H9 (cell line): ENCODE measurements around the gene SREBF1. TPM values are rescaled to one million over a fixed set of nuclear protein-coding genes. Genes with fewer than 3 reads are reported as not detected.
A peak's percentile ranks its signal among the peaks of the same experiment; 100 is the strongest.

Source experiments
- DNase-seq: peaks from one replicate; pipeline ENCODE4 v3.0.0-alpha.2; 2017
- H2AFZ ChIP-seq: one replicate; pipeline ENCODE4 v1.6.1; 2013; ENCODE audit warnings: mild to moderate bottlenecking, low read length, control low read depth, moderate library complexity
- H2AK5ac ChIP-seq: 2 replicates; pipeline ENCODE4 v1.6.1; 2013; ENCODE audit warnings: low read length, control low read depth, mixed read lengths; ENCODE audit not compliant: insufficient read length
- H2BK120ac ChIP-seq: one replicate; pipeline ENCODE4 v1.6.1; 2013; ENCODE audit warnings: low read depth, mild to moderate bottlenecking, low read length, control low read depth, inconsistent platforms; ENCODE audit not compliant: poor library complexity, severe bottlenecking
- H2BK12ac ChIP-seq: 2 replicates; pipeline ENCODE4 v1.6.1; 2013; ENCODE audit warnings: low read length, control low read depth, mixed read lengths, low read depth; ENCODE audit not compliant: insufficient read length
- H2BK15ac ChIP-seq: 2 replicates; pipeline ENCODE4 v1.6.1; 2013; ENCODE audit warnings: low read depth, low read length, control low read depth
- H2BK20ac ChIP-seq: one replicate; pipeline ENCODE4 v1.6.1; 2013; ENCODE audit warnings: low read depth, mild to moderate bottlenecking, low read length, control low read depth, inconsistent platforms; ENCODE audit not compliant: poor library complexity, severe bottlenecking
- H2BK5ac ChIP-seq: 2 replicates; pipeline ENCODE4 v1.6.1; 2013; ENCODE audit warnings: low read length, control low read depth, mixed read lengths; ENCODE audit not compliant: insufficient read length
- H3K14ac ChIP-seq: 2 replicates; pipeline ENCODE4 v1.6.1; 2013; ENCODE audit warnings: low read length, control low read depth; ENCODE audit not compliant: insufficient read depth
- H3K18ac ChIP-seq: 2 replicates; pipeline ENCODE4 v1.6.1; 2013; ENCODE audit warnings: low read depth, mild to moderate bottlenecking, mixed read lengths, low read length, control low read depth; ENCODE audit not compliant: insufficient read length
- H3K23ac ChIP-seq: 2 replicates; pipeline ENCODE4 v1.6.1; 2013; ENCODE audit warnings: low read length, control low read depth, mixed read lengths, low read depth; ENCODE audit not compliant: insufficient read length
- H3K23me2 ChIP-seq: 2 replicates; pipeline ENCODE4 v1.6.1; 2013; ENCODE audit warnings: low read depth, mild to moderate bottlenecking, mixed read lengths, low read length, control low read depth; ENCODE audit not compliant: insufficient read length, poor library complexity, severe bottlenecking
- H3K27ac ChIP-seq: 2 replicates; pipeline ENCODE4 v1.5.1; 2013; ENCODE audit warnings: low read length, control low read depth, mixed read lengths, low read depth; ENCODE audit not compliant: insufficient read length
- H3K27me3 ChIP-seq: 2 replicates; pipeline ENCODE4 v1.6.1; 2013; ENCODE audit warnings: low read length, control low read depth, inconsistent platforms; ENCODE audit not compliant: insufficient read depth
- H3K4ac ChIP-seq: 2 replicates; pipeline ENCODE4 v1.6.1; 2013; ENCODE audit warnings: low read depth, mild to moderate bottlenecking, control low read depth, inconsistent platforms, low read length, moderate library complexity
- H3K4me1 ChIP-seq: 2 replicates; pipeline ENCODE4 v1.6.1; 2013; ENCODE audit warnings: low read length, control low read depth, inconsistent platforms; ENCODE audit not compliant: insufficient read depth
- H3K4me2 ChIP-seq: 2 replicates; pipeline ENCODE4 v1.6.1; 2013; ENCODE audit warnings: low read length, control low read depth, mixed read lengths; ENCODE audit not compliant: insufficient read length, insufficient read depth
- H3K56ac ChIP-seq: 2 replicates; pipeline ENCODE4 v1.6.1; 2013; ENCODE audit warnings: low read depth, mild to moderate bottlenecking, mixed read lengths, low read length, control low read depth; ENCODE audit not compliant: insufficient read length
- H3K79me1 ChIP-seq: 2 replicates; pipeline ENCODE4 v1.6.1; 2013; ENCODE audit warnings: low read depth, mild to moderate bottlenecking, moderate library complexity, low read length, control low read depth, inconsistent platforms; ENCODE audit not compliant: insufficient read depth, poor library complexity, severe bottlenecking
- H3K79me2 ChIP-seq: 2 replicates; pipeline ENCODE4 v1.6.1; 2013; ENCODE audit warnings: low read length, control low read depth, inconsistent platforms; ENCODE audit not compliant: insufficient read depth
- H3K9ac ChIP-seq: 2 replicates; pipeline ENCODE4 v1.6.1; 2013; ENCODE audit warnings: low read length, control low read depth, mixed read lengths; ENCODE audit not compliant: insufficient read length; ENCODE audit errors: extremely low read depth
- H3K9me3 ChIP-seq: one replicate; pipeline ENCODE4 v1.6.1; 2013; ENCODE audit warnings: low read depth, low read length, inconsistent platforms; ENCODE audit not compliant: control insufficient read depth
- H3T11ph ChIP-seq: one replicate; pipeline ENCODE4 v1.6.1; 2013; ENCODE audit warnings: mild to moderate bottlenecking, low read length, control low read depth, inconsistent platforms
- H4K20me1 ChIP-seq: one replicate; pipeline ENCODE4 v1.6.1; 2013; ENCODE audit not compliant: control insufficient read depth, insufficient read length, insufficient read depth
- H4K5ac ChIP-seq: 2 replicates; pipeline ENCODE4 v1.6.1; 2013; ENCODE audit warnings: low read depth, mild to moderate bottlenecking, mixed read lengths, low read length, control low read depth; ENCODE audit not compliant: insufficient read length
- H4K8ac ChIP-seq: replicated peaks from 2 replicates; pipeline ENCODE4 v1.6.1; 2013; ENCODE audit warnings: low read length, control low read depth, mixed read lengths, low read depth; ENCODE audit not compliant: insufficient read length
- H4K91ac ChIP-seq: 2 replicates; pipeline ENCODE4 v1.6.1; 2013; ENCODE audit warnings: low read depth, mild to moderate bottlenecking, moderate library complexity, mixed read lengths, low read length, control low read depth; ENCODE audit not compliant: insufficient read length
- H3K27ac Mint-ChIP-seq, 3 experiments: 2 replicates in 2 of 3; 3 replicates in 1 of 3; pipeline ENCODE4 v1.8.0; 2020 to 2021; ENCODE audit warnings: mixed read lengths in 3 of 3, mild to moderate bottlenecking in 1 of 3, moderate library complexity in 1 of 3
- H3K27me3 Mint-ChIP-seq: 2 replicates; pipeline ENCODE4 v1.8.0; 2021; ENCODE audit warnings: low read depth, mild to moderate bottlenecking, moderate library complexity, mixed read lengths
- H3K36me3 Mint-ChIP-seq, 3 experiments: 2 replicates in 2 of 3; 3 replicates in 1 of 3; pipeline ENCODE4 v1.8.0; 2020 to 2021; ENCODE audit warnings: low read depth in 3 of 3, mixed read lengths in 3 of 3; ENCODE audit not compliant: insufficient read depth in 1 of 3
- H3K4me1 Mint-ChIP-seq, 2 experiments: 2 replicates each; pipeline ENCODE4 v1.8.0; 2020; ENCODE audit warnings: mixed read lengths in 2 of 2
- H3K4me3 Mint-ChIP-seq, 2 experiments: 2 replicates in 1 of 2; 3 replicates in 1 of 2; pipeline ENCODE4 v1.8.0; 2020 to 2021; ENCODE audit warnings: mild to moderate bottlenecking in 2 of 2, mixed read lengths in 2 of 2, moderate library complexity in 1 of 2
- H3K9me3 Mint-ChIP-seq, 2 experiments: 2 replicates in 1 of 2; 3 replicates in 1 of 2; pipeline ENCODE4 v1.8.0; 2020; ENCODE audit warnings: mild to moderate bottlenecking in 2 of 2, mixed read lengths in 2 of 2, moderate library complexity in 1 of 2
- WGBS: extraction: QIAGEN DNeasy Blood & Tissue Kit; methylation state at CpG from one replicate; pipeline ENCODE4 v1.1.7; 2013; ENCODE audit warnings: missing lambda C conversion rate, low lambda C conversion rate, mixed read lengths; ENCODE audit not compliant: insufficient read length; ENCODE audit errors: extremely low coverage; 5-methylcytosine and 5-hydroxymethylcytosine counted together
- total RNA-seq: library from RNA; stranded (reverse); gene quantifications from 2 replicates; pipeline ENCODE4 v1.2.1, GENCODE V29; 2021
- TF ChIP-seq, protein P1 (sequence below): fragments of 200-600 bp; sonication (generic); conservative IDR thresholded peaks from 3 replicates; pipeline ENCODE4 v1.8.0; 2021; ENCODE audit warnings: antibody characterized with exemption, mild to moderate bottlenecking

The SREBF1 gene
- total RNA-seq, 1 experiment from 2014 or later: 81.9 TPM

DNA sequence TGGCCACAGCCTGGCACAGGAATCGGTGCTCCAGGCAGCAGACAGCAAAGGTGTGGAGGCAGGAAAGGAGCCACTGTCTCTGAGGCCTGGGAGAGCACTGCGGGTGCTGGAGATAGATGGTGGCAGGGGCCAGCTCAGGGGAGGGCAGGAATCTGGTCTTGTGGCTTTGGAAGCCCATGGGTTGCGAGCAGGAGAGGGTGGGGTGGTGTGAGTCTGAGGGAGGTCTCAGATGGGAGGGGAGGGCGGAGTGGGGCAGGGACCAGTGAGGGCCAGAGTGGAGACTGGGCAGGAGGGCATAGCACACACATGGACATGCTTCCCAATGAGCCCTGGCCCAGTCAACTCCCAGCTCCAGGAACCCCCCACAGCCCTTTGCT is 70.1 kb downstream of the SREBF1 start:
- H4K20me1 ChIP-seq: no peaks in the 10 kb centered on the region
- H3K56ac ChIP-seq: no peak overlapping the region
- H3K23ac ChIP-seq: no peak overlapping the region
- no peak overlapping the region for H3K18ac ChIP-seq
- H4K91ac ChIP-seq: no peak overlapping the region
- H3K27me3 ChIP-seq: no peaks in the 10 kb centered on the region; the same call in 1 of the 2 replicates
- Mint-ChIP-seq H3K4me3 (no peak overlapping the region), H3K27ac (peak overlapping the region in 1 of 3 experiments; percentile 90; a peak in 2 of 7 replicates), H3K9me3 (no peaks in the 10 kb centered on the region), H3K27me3 (peaks cover 25% of the 10 kb centered on the region), H3K4me1 (peaks cover 13 to 50% of the 10 kb centered on the region in 2 experiments), H3K36me3 (no peaks in the 10 kb centered on the region; a peak in 1 of 7 replicates)
- H2AFZ ChIP-seq: no peak overlapping the region
- H3T11ph ChIP-seq: no peak overlapping the region
- H2AK5ac ChIP-seq: no peak overlapping the region
- no peak overlapping the region for H2BK120ac ChIP-seq
- H2BK5ac ChIP-seq: no peak overlapping the region
- no peaks in the 10 kb centered on the region for H3K79me2 ChIP-seq
- no peaks in the 10 kb centered on the region for H3K9me3 ChIP-seq
- no peak overlapping the region for H2BK12ac ChIP-seq
- H3K27ac ChIP-seq: no peak overlapping the region
- TF ChIP-seq, protein P1, sequence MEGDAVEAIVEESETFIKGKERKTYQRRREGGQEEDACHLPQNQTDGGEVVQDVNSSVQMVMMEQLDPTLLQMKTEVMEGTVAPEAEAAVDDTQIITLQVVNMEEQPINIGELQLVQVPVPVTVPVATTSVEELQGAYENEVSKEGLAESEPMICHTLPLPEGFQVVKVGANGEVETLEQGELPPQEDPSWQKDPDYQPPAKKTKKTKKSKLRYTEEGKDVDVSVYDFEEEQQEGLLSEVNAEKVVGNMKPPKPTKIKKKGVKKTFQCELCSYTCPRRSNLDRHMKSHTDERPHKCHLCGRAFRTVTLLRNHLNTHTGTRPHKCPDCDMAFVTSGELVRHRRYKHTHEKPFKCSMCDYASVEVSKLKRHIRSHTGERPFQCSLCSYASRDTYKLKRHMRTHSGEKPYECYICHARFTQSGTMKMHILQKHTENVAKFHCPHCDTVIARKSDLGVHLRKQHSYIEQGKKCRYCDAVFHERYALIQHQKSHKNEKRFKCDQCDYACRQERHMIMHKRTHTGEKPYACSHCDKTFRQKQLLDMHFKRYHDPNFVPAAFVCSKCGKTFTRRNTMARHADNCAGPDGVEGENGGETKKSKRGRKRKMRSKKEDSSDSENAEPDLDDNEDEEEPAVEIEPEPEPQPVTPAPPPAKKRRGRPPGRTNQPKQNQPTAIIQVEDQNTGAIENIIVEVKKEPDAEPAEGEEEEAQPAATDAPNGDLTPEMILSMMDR: no peak
- no peaks in the 10 kb centered on the region for H3K4me1 ChIP-seq
- H3K23me2 ChIP-seq: no peaks in the 10 kb centered on the region
- no CpG with 5 or more reads among the region's 4 CpGs for WGBS
- no peaks in the 10 kb centered on the region for H3K79me1 ChIP-seq
- no peak overlapping the region for H2BK20ac ChIP-seq
- H3K4ac ChIP-seq: no peak overlapping the region
- 0 out of 2 replicates have a peak overlapping the region, but pooled peaks have one; percentile 60 for H3K14ac ChIP-seq
- no peak overlapping the region for H3K9ac ChIP-seq
- H4K8ac ChIP-seq: no peak overlapping the region
- H2BK15ac ChIP-seq: no peak overlapping the region
- no peak overlapping the region for H3K4me2 ChIP-seq
- H4K5ac ChIP-seq: no peak overlapping the region
- no peak for DNase-seq
